TTC549 (cell line): ENCODE results near the gene FOXS1.

Experiments used
- FAIRE-seq: peaks from 2 replicates; lab custom pipeline; 2012; peaks lifted over from hg19 to GRCh38; lab: Jason Lieb, UNC

Gene FOXS1

GRCh38 chr20:31861135-31861384 lies 15.7 kb upstream of the FOXS1 start:
- no peak for FAIRE-seq

- no peak for FAIRE-seq
Observed at GRCh38 chr20:31860390-31861134, 15.2 kb upstream of the FOXS1 start.

- FAIRE-seq: no peak
Observed at GRCh38 chr20:31859998-31860380, 14.6 kb upstream of the FOXS1 start.

GRCh38 chr20:31859266-31859997 lies 14.0 kb upstream of the FOXS1 start:
- FAIRE-seq: no peak

- no peak for FAIRE-seq
Observed at GRCh38 chr20:31858760-31859083, 13.3 kb upstream of the FOXS1 start.

- no peak for FAIRE-seq
Observed at GRCh38 chr20:31857861-31858759, 12.7 kb upstream of the FOXS1 start.

- no peak for FAIRE-seq
Observed at GRCh38 chr20:31856516-31856915, 11.1 kb upstream of the FOXS1 start.

- FAIRE-seq: no peak
Observed at GRCh38 chr20:31853481-31853880, 8.1 kb upstream of the FOXS1 start.

- no peak for FAIRE-seq
Observed at GRCh38 chr20:31851240-31851955, 6.0 kb upstream of the FOXS1 start.

GRCh38 chr20:31849306-31849930 lies 4.0 kb upstream of the FOXS1 start:
- no peak for FAIRE-seq

GRCh38 chr20:31848088-31848999 lies 2.9 kb upstream of the FOXS1 start:
- FAIRE-seq: no peak

- no peak for FAIRE-seq
Observed at GRCh38 chr20:31846793-31847138, 1.4 kb upstream of the FOXS1 start.

- FAIRE-seq: no peak
Observed at GRCh38 chr20:31844737-31845299, 586 bp downstream of the FOXS1 start.

GRCh38 chr20:31843881-31844280 lies 1.5 kb downstream of the FOXS1 start:
- no peak for FAIRE-seq

GRCh38 chr20:31843288-31843687 lies 2.1 kb downstream of the FOXS1 start:
- no peak for FAIRE-seq

GRCh38 chr20:31842471-31843157 lies 2.8 kb downstream of the FOXS1 start:
- no peak for FAIRE-seq

GRCh38 chr20:31841928-31842327 lies 3.5 kb downstream of the FOXS1 start:
- FAIRE-seq: no peak

- FAIRE-seq: no peak
Observed at GRCh38 chr20:31840906-31841816, 4.2 kb downstream of the FOXS1 start.
